Right lobe of liver (tissue), 4 donors: ENCODE measurements around the gene ISLR.

Experiments
- CTCF ChIP-seq, 4 donors: fragments of 200-600 bp in 3 of 4; fragments of 450-650 bp in 1 of 4; IDR thresholded peaks; one replicate each; pipeline versions ENCODE4 v1.5.1 to v1.8.0; 2016 to 2022; ENCODE audit warnings: antibody characterized with exemption in 4 of 4, mild to moderate bottlenecking in 2 of 4
- POLR2A ChIP-seq: fragments of 450-650 bp; IDR thresholded peaks from one replicate; pipeline ENCODE4 v1.6.1; 2017; ENCODE audit warnings: antibody characterized with exemption, mild to moderate bottlenecking
- donor health status: DM: no; HTN: no; CAD: no.
- donor health status: DM: no; HTN: no; CAD: no.
- donor health status: DM: no; HTN: yes; CAD: no.

DNA sequence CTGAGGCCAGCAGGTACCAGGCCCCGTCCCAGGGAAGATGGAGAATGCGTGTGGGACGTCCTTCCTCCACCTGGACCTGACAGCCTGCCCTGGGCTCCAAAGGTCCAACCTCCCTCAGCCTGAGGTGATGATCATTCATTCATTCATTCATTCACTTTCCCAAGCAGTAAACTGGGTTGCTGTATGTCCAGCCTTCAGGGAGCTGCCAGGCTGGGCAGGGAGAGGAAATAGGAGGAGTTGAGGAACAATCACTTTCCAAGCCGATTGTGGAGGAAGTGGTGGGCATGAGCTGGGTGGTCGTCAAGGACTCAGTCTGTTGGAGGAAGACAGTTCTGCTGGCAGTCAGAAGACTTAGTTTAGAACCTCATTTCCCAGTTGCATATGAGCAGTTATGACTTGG lies 52.4 kb downstream of the ISLR start:
- TF ChIP-seq CTCF (IDR thresholded peaks at IDR 0.05) (no peak), POLR2A (no peak)
